ENCODE results near the gene ARHGAP18.

GRCh38 chr6:129544892-129545612, 164.9 kb downstream of the ARHGAP18 start:
- TF ChIP-seq EZH2phosphoT487 (IDR thresholded peaks at IDR 0.05; ENCODE audit: insufficient read depth, low read depth): no peak
- TF ChIP-seq EZH2 (IDR thresholded peaks at IDR 0.05; ENCODE audit: insufficient read depth, poor library complexity, severe bottlenecking): no peak
